Large intestine (tissue), 3 donors: ENCODE data around the gene TMEM175. TPM values are rescaled to one million over a fixed set of nuclear protein-coding genes. Genes with fewer than 3 reads are reported as not detected.

Experiments
- DNase-seq, 2 donors: peaks; one replicate each; pipeline versions ENCODE4 v3.0.0 to v3.0.0-alpha.2; 2013
- H3K27ac ChIP-seq: one replicate; pipeline ENCODE4 v1.5.1; 2013; ENCODE audit warnings: low read length
- H3K27me3 ChIP-seq: 2 replicates; pipeline ENCODE4 v1.6.1; 2013; ENCODE audit warnings: low read length; ENCODE audit not compliant: control insufficient read depth, insufficient read depth
- H3K36me3 ChIP-seq: 2 replicates; pipeline ENCODE4 v1.6.1; 2013; ENCODE audit warnings: low read length; ENCODE audit not compliant: control insufficient read depth, insufficient read depth
- H3K4me1 ChIP-seq: one replicate; pipeline ENCODE4 v1.6.1; 2013; ENCODE audit warnings: low read length; ENCODE audit not compliant: control insufficient read depth, insufficient read depth
- H3K4me3 ChIP-seq: one replicate; pipeline ENCODE4 v1.5.1; 2013; ENCODE audit warnings: low read length
- H3K9me3 ChIP-seq: one replicate; pipeline ENCODE4 v1.6.1; 2013; ENCODE audit warnings: mild to moderate bottlenecking, low read depth, low read length, moderate library complexity; ENCODE audit not compliant: control insufficient read depth
- WGBS: methylation state at CpG from one replicate; pipeline ENCODE4 v1.1.5; 2013; ENCODE audit warnings: low lambda C conversion rate; ENCODE audit not compliant: insufficient coverage; 5-methylcytosine and 5-hydroxymethylcytosine counted together
- polyA plus RNA-seq: library from polyadenylated mRNA; unstranded; fragments of 120-200 nt; gene quantifications from one replicate; pipeline ENCODE4 v1.2.1, GENCODE V29; 2013

TMEM175 gene
- polyA plus RNA-seq, 1 donor, result 28.4 TPM

- H3K4me1 ChIP-seq, result peaks cover 17% of the 10 kb centered on the region
- no CpG with 5 or more reads among the region's 21 CpGs for WGBS
- DNase-seq, result no peak
- no peak overlapping the region for H3K27ac ChIP-seq
- peaks cover 3% of the 10 kb centered on the region for H3K9me3 ChIP-seq
- no peak overlapping the region for H3K4me3 ChIP-seq
- H3K27me3 ChIP-seq, result peaks cover 16% of the 10 kb centered on the region
- H3K36me3 ChIP-seq, result peaks cover 57% of the 10 kb centered on the region
Measured at GRCh38 chr4:965766-966134, 33.5 kb downstream of the TMEM175 start.

GRCh38 chr4:966266-967112 lies 34.2 kb downstream of the TMEM175 start:
- H3K4me1 ChIP-seq, result peaks cover 25% of the 10 kb centered on the region
- DNase-seq, result no peak
- peaks cover 16% of the 10 kb centered on the region for H3K27me3 ChIP-seq
- no CpG with 5 or more reads among the region's 48 CpGs for WGBS
- no peak overlapping the region for H3K4me3 ChIP-seq
- H3K27ac ChIP-seq, result no peak overlapping the region
- peaks cover 52% of the 10 kb centered on the region for H3K36me3 ChIP-seq
- H3K9me3 ChIP-seq, result peaks cover 3% of the 10 kb centered on the region

GRCh38 chr4:967113-968104 lies 35.1 kb downstream of the TMEM175 start:
- Histone ChIP-seq H3K9me3 (peaks cover 3% of the 10 kb centered on the region), H3K27me3 (peaks cover 16% of the 10 kb centered on the region), H3K4me3 (no peak overlapping the region), H3K36me3 (peaks cover 43% of the 10 kb centered on the region), H3K27ac (no peak overlapping the region), H3K4me1 (peaks cover 34% of the 10 kb centered on the region)
- WGBS, result no CpG with 5 or more reads among the region's 76 CpGs
- DNase-seq, result no peak

- H3K9me3 ChIP-seq, result peaks cover 3% of the 10 kb centered on the region
- H3K27me3 ChIP-seq, result peaks cover 16% of the 10 kb centered on the region
- H3K4me3 ChIP-seq, result no peak overlapping the region
- WGBS, result no CpG with 5 or more reads among the region's 24 CpGs
- H3K36me3 ChIP-seq, result peaks cover 35% of the 10 kb centered on the region
- no peak for DNase-seq
- no peak overlapping the region for H3K27ac ChIP-seq
- H3K4me1 ChIP-seq, result peaks cover 35% of the 10 kb centered on the region
Measured at GRCh38 chr4:968221-968620, 36.0 kb downstream of the TMEM175 start.

- Histone ChIP-seq H3K4me3 (no peak overlapping the region), H3K36me3 (peaks cover 31% of the 10 kb centered on the region), H3K9me3 (peaks cover 4% of the 10 kb centered on the region), H3K4me1 (peaks cover 35% of the 10 kb centered on the region), H3K27me3 (peaks cover 16% of the 10 kb centered on the region), H3K27ac (no peak overlapping the region)
- DNase-seq, result no peak
- WGBS, result no CpG with 5 or more reads among the region's 23 CpGs
Measured at GRCh38 chr4:968621-969394, 36.5 kb downstream of the TMEM175 start.

- 63% methylated on average over 2 of the region's 25 CpGs for WGBS
- Histone ChIP-seq H3K27ac (peak overlapping the region; percentile 89), H3K36me3 (peaks cover 19% of the 10 kb centered on the region), H3K27me3 (peaks cover 16% of the 10 kb centered on the region), H3K4me3 (no peak overlapping the region), H3K9me3 (peaks cover 18% of the 10 kb centered on the region), H3K4me1 (peaks cover 35% of the 10 kb centered on the region)
- DNase-seq, result no peak
Measured at GRCh38 chr4:970046-970745, 37.9 kb downstream of the TMEM175 start.

GRCh38 chr4:970854-971520 lies 38.7 kb downstream of the TMEM175 start:
- H3K9me3 ChIP-seq, result peaks cover 21% of the 10 kb centered on the region
- H3K27ac ChIP-seq, result peak overlapping the region; percentile 89
- H3K4me3 ChIP-seq, result peak overlapping the region; percentile 37
- H3K36me3 ChIP-seq, result peaks cover 11% of the 10 kb centered on the region
- no CpG with 5 or more reads among the region's 17 CpGs for WGBS
- H3K4me1 ChIP-seq, result peaks cover 35% of the 10 kb centered on the region
- DNase-seq, result peak in 1 of 2 donors; percentile 73
- H3K27me3 ChIP-seq, result peaks cover 16% of the 10 kb centered on the region

- Histone ChIP-seq H3K4me1 (peaks cover 35% of the 10 kb centered on the region), H3K9me3 (peaks cover 18% of the 10 kb centered on the region), H3K4me3 (peak overlapping the region; percentile 58), H3K36me3 (peaks cover 2% of the 10 kb centered on the region), H3K27ac (peak overlapping the region; percentile 89), H3K27me3 (peaks cover 16% of the 10 kb centered on the region)
- peak; percentile 91 to 95 for DNase-seq
- no CpG with 5 or more reads among the region's 24 CpGs for WGBS
Measured at GRCh38 chr4:971666-972500, 39.6 kb downstream of the TMEM175 start.
